GM18498 (cell line): ENCODE data around the gene CFL1.
"Not testable (repeated sequence)": the region's sequence is repeated elsewhere in the genome, so short reads cannot be mapped to it uniquely, and the experiment has no call there.

Experiments
- ATAC-seq: cut with Tn5 transposase; IDR thresholded peaks from one replicate; pipeline ENCODE4 v1.9.1; 2021; ENCODE audit warnings: mild to moderate bottlenecking, moderate library complexity; ENCODE audit not compliant: unreplicated experiment

The CFL1 gene

DNA sequence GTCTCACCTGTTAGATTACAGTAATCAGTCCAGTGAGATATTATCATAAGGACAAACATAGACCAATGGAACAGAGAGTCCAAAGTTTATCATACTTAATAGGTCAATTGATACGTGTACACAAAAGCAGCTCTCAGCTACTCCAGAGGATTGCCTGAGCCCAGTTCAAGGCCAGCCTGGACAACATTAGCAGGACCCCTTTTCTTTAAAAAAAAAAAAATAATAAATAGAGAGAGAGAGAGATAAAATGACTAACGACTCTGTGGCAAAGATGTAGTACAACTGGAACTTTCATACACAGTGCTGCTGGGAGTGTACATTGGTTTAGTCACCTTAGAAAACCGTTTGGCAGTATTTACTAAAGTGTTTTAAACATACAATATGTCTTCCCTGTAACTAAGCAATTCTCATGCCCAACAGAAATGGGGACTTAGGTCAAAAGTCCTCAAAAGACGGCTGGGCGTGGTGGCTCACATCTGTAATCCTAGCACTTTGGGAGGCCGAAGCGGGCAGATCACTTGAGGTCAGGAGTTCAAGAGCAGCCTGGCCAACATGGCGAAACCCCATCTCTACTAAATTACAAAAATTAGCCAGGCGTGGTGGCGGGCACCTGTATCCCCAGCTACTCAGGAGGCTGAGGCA lies 13.6 kb downstream of the CFL1 start:
- ATAC-seq, result no peak

DNA sequence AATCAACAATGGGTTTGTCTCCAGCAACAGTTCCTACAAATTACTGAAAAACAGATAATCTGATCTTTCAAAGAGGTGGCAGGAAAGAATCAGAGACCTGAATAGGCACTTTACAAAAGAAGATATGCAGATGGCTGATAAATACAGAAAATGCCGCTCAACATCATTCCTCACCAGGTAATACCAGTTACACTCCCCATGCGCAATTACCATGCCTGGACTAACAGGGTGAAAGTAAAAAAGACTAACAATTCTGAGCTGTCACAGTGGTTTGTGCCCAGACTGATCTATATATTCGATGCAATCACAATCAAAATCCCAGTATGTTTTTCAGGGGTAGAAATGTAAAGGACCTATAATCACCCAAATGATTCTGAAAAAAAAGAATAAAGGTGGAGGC lies 14.2 kb downstream of the CFL1 start:
- no peak for ATAC-seq

DNA sequence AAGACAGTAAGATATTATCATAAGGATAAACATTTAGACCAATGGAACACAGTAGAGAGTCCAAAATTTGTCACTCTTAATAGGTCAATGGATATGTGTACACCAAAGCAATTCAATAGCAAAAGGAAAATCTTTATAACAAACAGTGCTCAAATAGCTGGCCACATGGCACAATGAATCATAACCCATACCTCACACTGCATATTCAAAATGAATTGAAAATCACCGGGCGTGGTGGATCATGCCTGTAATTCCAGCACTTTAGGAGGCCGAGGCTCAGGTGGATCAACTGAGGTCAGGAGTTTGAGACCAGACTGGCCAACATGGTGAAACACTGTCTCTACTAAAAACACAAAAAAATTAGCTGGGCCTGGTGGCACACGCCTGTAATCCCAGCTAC lies 15.8 kb downstream of the CFL1 start:
- no peak for ATAC-seq

DNA sequence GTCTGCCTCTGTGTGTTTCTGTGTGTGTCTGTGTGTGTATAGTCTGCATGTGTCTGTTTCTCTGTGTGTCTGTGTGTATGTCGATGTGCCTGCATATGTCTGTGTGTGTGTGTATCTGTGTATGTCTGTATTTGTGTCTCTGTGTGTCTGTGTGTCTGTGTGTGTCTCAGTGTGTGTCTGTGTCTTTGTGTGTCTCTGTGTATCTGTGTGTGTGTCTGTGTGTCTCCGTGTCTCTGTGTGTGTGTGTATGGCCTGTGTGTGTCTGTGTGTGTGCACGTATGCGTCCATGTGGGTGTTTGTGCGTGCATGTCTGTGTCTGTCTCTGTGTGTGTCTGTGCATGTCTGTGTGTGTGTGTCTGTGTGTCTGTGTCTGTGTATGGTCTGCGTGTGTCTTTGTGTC lies 23.8 kb downstream of the CFL1 start:
- ATAC-seq, result no peak

DNA sequence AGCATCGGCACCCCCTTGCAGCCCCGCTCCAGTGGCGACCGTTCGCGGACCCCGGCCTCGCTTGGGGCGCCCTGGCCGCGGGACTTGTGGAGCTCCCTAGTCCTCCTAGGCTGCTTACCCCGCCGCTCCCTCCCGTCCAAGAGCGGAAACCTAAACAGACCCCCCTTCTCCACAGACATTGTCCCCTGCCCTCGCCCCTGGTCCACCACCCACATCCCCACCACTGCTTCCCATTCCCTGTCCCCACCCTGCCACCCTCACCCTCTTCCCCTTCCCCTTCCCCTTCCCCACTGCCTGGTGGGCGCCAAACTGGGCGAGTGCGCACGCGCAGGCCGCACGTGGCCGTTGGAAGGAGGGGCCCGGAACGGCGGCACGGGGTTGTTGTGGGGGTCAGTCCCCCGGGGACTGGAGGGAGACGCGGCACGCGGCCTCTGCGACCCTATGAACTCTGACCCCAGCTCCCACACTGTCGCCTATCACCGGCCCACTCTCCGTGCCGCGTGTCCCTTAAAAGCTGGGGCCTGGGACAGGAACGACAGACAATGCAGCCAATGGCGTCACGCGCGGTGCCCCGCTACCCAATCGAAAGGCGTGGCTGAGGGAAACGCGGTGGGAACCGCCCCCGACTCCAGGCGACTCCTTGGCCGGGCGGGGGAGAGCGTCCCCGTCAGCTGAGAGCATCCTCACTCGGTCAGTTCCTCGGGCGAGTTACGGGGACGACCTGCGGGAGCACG lies 24.5 kb downstream of the CFL1 start, which contains the start of gene SNX32:
Gene SNX32 (plus strand): TSS at position 667 of the 734 bp plus-strand sequence. CDS start 103 bp downstream, outside the sequence.
- peak; percentile 98 for ATAC-seq

DNA sequence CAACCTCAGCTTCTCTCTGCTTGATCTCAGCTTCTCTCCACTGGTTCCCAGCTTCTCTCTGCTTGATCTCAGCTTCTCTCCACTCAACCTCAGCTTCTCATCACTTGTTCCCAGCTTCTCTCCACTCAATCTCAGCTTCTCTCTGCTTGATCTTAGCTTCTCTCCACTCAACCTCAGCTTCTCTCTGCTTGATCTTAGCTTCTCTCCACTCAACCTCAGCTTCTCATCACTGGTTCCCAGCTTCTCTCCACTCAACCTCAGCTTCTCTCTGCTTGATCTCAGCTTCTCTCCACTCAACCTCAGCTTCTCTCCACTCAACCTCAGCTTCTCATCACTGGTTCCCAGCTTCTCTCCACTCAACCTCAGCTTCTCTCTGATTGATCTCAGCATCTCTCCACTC lies 25.7 kb downstream of the CFL1 start:
- ATAC-seq, result not testable (repeated sequence)

DNA sequence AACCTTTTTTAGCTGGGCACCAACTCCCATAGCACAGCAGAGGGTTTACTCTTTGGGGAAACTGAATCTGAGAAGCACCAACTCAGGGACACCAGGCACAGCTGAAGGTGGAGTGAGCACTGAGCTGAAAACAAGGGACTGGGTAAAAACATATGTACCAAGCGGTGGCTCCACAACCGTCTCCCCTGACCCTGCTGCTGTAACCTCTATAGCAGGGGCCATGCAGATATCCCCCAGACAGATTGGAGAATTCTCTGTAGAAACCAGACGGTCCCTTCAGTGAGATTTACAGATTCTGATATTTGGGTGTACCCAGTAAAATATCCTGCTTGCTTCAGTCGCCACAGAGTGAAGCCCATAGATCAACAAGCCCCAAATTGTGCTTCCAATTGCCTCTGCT lies 28.5 kb downstream of the CFL1 start:
- ATAC-seq, result no peak

DNA sequence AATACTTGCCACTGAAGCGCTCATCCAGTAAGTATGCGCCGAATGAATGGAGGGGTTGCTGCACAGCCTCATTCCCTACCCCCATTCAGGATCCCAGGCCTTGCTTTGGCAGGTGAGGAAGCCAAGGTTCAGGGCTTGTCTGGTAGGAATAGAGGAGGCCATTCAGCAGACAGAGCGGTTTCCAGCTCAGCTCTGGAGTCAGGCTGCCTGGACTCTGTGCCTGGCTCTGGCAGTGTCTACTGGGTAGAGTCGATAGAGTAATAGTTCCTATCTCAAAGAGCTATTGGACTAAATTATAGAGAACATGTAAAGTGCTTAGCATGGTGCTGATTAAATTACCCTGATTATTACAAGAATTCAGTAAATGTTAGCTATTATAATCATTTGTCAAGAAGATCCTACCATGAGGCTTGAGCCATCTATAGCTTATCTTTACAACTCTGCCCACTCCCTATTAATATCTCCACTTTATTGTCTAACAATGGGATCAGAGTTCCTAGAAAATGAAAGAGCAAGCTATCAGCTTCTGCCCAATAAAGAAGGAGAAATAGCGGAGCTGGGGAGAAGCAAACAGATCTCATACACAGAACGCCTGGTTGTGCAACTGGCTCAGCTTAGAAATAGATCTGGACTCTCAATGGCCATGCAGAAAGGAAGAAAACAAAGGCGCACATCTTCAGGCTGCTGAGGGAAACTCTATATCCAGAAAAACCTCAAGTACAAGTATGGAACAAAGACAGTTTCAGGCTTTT lies 30.8 kb downstream of the CFL1 start:
- ATAC-seq, result no peak

DNA sequence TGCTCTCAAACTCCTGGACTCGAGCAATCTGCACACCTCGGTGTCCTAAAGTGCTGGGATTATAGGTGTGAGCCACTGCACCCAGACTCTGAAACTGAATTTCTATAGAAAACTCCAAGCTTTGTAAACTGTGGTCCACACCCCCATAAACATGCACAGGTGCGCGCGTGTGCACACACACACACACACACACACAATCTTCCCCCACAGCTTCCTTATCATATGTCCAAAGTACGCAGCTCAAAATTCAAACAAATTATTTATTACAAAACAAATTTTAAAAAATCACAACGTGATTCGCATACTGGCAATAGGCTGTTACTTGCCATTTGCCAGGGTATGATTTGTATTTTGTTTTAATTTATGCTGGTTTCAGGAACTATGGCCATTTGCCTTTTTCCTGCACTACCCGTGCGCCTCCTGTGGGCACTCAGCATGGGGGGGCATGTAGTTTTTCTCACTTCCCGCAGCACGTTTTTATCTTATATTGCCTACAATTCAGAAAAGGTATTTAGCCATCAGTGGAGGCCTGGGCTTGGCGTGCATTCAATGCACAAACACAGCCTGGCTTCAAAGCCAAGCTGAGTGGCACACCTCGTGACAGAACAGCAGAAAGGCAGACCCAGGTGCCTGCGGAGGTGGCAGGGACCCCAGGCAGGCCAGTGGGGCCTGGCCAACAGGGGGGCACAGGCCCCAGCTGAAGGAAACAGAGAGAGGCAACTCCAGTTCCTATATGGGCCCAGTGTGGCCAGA lies 35.0 kb downstream of the CFL1 start:
- no peak for ATAC-seq

DNA sequence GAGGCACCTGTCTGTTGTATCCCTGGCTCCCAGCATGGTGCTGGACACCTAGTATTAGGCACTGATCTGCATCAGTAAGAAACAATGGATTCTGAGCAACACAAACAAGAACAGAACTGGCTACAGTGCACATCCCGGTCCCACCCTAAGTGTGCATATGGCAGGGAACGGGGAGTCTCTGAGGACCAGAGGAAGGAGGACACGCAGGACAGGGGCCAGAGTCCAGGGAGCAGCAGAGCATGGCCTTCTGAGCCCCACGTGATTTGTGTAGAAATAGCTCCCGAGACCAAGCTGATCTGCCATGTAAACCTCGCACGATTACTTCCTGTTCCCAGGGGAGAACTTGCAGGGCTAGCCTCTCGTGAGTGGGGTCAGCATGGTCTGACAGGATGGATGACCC lies 36.9 kb downstream of the CFL1 start:
- no peak for ATAC-seq

DNA sequence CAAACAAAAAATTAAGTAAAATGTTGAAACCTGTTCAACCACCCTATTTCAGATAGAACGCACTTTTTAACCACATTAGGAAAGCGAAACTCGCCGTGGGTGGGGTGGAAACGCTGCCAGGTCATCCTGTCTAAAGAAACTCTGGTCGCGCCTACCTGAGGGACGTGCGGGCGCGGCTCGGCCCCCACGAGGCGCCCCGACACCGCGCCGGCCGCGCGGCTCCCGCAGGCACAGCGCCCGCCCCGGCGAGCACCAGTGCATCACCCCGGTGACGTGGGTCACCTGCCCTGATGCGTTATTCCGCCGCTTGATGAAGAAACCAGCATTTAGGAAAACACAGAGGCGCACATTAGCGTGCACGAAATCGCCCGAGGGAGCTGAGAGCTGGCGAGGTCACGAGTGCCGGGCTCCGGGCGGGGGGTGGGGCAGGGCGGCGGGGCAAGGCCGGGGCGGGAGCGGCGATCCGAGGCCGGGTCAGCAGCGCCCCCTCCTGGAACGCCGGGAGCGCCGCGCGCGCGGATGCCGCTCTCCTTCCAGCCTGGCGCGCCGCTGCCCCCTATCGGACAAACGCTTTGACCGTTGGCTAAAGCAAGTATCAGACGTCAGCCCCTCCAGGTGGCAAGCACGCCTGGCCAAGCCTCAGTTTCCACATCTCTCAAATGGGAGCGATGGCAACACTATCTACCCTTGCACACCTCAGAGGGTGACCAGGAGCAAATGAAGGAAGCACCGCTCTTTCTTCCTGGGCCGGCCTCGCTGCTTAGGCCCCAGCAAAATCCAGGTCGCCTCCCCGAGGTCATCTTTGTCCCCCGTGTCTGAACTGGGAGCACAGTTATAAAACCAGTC lies 39.9 kb downstream of the CFL1 start:
- ATAC-seq, result peak; percentile 81

DNA sequence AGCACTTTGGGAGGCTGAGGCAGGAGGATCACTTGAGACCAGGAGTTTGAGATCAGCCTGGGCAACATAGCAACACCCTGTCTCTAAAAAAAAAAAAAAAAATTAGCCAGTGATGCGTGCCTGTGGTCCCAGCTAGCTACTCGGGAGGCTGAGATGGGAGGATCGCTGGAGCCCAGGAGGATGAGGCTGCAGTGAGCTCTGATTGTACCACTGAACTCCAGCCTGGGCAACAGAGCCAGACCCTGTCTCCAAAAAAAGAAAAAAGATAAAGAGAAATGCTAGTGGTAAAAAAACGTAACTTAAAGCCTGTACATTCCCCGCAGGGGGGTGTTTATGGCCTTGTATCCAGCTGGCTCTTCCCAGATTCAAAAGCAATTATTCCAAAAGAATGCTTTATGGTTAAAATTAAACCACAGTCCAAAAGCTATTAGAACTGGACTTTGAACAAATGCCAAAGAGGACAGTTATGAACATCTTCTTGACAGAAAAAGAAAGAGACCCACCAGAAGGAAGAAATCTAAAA lies 40.6 kb downstream of the CFL1 start:
- no peak for ATAC-seq

DNA sequence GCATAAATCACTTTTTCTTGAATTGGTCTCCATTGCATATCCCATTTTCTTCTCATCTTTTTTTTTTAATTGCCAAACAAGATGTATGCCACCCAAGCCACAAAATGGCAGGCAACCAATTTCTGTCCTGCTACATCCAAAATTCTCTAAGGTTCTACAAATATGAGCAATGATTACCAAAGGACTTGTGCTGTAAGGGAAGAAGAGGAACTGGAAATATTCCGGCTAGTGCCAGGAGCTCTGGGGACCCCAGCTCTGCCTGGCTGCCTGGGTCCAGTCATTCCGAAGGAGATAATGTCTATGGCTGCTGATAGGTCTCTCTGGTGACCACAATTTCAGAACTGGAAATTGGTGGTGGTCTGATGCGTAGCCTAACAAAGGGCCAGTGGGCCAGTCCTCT lies 41.3 kb downstream of the CFL1 start:
- no peak for ATAC-seq

DNA sequence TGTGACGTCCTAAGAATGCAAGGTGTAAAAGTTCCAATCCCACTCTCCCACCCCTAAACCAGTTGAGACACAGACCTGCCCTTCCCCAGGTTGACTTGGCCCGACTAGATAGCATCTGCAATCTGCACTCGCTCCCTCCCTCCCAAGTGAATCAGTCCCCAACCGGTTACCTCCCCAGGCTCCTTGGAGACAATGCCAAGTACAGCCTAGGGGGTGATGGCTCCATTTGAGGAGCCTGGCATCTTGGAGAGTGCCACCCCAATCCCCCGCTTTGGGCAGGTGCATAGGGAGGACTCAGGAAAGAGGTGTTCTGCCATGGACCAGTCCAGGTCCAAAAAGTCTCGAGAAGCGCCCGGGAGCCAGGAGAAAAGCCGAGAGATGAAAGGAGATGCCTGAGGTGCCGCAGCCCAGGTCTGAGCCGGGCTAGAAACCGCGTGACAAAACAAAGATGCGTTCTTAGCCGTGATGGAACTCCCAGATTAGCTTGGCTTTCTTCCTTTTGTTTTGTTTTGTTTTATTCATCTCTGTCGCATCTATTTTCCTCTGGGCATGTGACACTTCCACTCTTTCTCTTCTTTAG lies 42.9 kb downstream of the CFL1 start:
- no peak for ATAC-seq

DNA sequence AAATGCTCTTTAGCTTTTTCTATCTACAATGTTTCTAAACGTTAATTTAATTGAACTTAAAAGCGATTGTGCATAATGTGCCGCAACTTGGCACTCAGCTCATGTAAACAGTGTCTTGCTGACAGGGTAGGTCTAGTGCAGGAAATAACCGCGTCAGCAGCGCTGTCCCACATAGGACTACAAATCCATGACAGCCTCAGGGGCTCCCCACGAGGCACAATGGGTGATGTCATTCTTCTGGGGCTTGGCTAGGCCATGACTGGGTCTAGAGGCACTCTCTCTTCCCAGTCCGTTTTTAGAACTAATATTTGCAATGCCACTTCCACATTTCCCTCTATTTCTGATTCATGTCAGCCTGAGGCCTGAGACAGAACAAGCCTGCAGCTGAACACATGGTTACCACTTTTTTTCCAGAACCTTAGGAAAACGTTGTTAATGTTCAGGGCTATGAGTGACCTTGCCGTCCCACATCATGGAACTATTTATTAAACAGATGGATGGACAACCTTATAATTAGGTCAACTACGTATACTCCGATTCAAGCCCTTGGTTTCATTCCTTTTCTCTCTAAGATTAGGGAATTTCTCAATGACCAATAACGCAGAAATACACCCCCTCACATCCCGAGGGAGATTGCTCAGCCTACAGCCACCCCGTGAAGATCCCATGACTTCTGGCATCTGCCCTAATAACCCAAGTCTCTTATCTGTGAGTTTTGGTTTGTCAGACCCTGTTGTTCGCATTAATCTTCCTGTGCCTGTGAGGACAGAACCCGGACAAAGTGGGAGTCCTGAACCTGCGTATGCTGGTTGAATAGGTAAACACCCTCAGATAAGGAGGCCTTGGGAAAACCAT lies 43.6 kb downstream of the CFL1 start:
- ATAC-seq, result no peak

DNA sequence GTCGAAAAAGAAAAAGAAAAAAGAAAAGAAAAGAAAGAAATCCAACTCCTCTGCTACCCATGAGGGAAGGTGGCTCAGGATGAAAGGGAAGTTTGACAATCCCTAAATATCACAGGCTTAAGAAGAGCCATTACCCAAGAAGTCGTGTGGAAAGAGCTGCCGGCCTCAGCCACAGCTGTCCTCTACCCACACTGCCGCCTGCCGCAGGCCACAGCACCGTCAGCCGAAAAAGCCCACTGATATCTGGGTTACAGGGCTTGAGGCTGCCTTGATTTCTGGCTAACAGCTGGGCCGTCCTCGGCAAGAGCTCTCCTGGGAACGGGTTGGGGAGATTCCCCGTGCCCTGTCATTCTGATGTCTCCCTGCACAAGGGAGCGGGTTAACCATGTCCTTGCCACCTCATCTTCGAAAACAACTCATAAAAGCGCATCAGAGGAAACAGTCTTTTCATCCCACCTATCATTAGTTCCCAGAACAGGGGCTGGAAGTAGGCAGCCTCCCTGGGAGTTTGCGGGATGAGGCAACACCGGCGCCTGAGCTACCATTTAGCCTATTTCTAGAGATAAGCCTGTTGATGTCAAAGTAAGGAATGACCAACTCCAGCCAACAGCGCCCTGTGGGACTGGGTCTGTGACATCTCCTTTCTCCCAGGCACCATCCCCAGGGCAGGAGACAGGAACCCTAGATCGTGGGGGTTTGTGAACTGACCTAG lies 46.1 kb downstream of the CFL1 start:
- ATAC-seq, result no peak

DNA sequence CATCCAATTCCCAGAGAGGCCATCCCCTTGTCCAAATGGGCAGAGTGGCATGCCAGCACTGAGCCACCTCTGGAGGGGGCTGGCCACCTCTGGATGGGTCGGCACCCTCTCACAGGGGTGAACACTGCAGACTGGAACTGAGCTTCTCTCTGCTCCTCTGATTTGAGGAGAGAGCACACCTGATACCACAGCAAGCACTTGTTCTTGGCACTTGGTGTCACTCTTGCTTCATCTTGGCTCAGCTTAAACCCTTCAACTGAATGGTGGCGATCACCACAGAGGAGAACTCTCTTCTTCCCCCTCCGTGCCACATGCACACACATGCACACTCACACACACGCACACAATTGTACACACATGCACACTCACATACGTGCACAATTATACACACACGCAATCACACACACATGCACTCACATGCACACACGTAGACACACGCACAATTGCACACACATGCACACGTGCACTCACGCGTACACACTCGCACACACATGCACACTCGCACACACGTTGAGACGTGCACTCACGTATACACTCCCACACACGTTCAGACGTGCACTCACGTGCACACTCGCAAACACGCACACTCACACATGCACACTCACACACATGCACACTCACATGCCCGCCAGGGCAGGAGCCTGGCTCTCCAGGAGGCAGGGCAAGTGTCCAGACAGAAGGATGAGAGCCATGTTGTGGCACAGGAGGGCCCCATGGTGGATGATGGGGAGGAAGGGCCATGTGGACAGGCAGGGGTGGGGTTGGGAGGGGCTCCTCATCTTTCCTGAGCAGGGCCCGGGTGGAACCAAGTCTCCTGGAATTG lies 47.7 kb downstream of the CFL1 start:
- no peak for ATAC-seq
